GM21825 (cell line): ENCODE measurements around the gene AOC2.
"Not testable (repeated sequence)": the region's sequence is repeated elsewhere in the genome, so short reads cannot be mapped to it uniquely, and the experiment has no call there.

ENCODE experiments used
- ATAC-seq: cut with Tn5 transposase; IDR thresholded peaks from one replicate; pipeline ENCODE4 v1.9.1; 2021; ENCODE audit warnings: mild to moderate bottlenecking, moderate library complexity; ENCODE audit not compliant: unreplicated experiment

Gene AOC2

DNA sequence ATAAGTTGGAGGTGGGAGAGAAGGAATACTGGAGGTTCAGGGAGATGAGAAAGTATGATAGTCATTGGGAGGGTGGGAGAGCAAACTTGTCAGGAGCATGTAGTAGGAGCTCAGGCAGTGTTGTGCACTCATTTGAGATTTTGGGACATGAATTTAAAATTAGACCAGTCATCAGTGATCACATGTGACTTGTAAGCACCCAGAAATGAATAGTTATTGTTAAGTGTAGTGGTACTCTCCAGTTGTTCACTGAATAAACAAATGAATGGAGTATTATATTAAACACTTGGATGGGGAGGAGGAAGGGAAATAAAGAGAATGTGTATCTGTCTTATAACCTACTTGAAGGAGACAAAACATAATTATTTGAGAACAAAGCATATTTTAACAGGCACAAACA, 13.4 kb upstream of the AOC2 start:
- no peak for ATAC-seq

DNA sequence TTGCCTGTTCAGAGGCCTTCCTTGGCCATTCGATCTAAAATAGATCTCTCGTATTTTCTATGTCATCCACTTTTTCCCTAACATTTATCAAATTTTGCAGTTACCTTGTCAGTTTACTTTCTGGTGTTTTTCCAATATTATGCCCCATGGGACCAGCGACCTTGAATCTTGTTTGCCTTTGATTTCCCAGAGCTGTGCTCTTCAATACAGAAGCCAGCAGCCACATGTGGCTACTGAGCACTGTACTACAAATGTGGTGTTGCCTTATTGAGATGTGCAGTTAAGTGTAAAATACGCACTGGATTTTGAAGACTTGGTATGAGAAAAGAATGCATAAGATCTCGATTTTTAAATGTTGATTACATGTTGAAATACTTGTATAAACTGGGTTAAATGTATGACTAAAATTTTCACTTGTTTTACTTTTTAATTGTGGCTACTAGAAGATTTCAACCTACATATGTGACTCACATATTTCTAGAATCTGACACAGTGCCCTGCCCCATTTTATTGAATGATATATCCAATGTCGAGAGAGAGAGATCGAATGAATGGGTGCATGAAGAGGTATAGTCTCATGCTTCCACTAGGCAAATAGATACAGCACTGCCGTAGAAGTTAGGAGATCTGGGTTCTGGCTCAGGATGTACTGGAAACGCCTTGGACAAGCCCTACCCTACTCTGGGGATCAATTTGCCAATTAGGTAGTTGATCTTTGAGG, 12.0 kb upstream of the AOC2 start:
- ATAC-seq, result no peak

DNA sequence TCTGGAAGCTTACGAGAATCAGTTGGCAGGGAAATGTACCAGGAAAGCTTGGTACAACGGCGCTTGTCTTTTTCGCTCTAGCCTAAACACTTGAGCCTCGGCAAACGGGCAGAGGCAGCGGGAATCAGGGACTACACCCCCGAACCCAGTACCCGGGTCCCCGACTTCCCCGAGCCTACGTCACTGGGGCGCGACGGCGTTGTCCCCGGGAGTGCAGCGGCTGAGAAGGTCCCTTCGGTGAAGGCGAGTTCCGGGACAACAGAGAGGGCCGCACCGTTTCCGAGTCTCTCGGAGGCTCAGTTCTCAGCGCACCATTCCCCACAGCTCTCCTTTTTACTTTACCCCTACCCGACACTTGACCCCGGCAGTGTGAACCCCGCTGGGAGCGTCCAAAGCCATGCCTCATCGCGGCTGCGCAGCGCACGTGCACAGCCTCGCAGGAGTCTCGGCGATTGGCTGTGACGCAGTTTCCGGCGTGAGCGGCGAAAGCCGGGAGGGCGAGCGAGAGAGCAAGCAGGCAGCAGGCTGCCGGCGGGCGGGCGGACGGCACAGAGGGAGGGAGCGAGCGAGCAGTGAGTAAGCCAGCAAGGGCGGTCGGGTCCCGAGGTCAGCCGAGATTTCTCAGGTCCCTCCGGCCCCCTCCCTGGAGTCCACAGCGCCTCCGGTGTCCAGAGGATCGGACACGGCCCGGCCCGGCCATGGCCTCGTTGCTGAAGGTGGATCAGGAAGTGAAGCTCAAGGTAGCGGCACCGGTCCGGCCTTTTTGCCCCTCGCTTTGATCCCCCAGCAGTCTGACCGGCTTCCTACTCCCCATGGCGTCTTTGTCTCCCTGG, 11.2 kb upstream of the AOC2 start, which contains the start of gene PSME3:
Gene PSME3 (plus strand): TSS at position 464 of the 833 bp plus-strand sequence. CDS start 235 bp downstream, at position 699.
- peak; percentile 86 for ATAC-seq

DNA sequence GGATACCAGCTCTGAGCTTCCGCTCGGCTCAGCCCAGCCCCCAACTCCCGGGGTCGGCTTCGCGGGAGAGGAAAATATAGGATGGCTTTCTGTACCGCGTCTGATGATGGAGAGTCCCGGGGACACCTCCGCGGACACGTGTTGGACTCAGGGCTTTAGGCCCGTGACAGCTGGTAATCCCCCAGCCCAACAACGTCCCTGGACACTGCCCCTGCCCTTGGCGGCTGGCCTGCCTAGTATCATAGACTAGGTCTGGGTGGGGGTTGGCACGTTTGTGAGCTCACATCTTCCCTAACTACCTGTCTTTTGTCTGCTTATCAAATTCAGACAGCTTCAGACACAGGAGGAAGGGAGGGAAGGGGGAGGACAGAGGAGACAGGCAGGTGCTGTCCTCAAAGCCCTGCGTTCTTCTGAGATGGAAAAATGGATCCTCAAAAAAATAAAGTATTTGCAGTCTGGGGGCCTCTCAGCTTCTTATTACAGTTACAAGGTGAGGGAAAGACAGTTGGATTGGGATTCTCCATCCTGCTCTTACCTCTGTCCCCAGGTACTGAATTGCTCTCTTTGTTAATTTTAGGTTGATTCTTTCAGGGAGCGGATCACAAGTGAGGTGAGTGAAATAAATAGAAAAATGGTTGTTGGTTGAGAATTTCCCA, 10.5 kb upstream of the AOC2 start:
- no peak for ATAC-seq

DNA sequence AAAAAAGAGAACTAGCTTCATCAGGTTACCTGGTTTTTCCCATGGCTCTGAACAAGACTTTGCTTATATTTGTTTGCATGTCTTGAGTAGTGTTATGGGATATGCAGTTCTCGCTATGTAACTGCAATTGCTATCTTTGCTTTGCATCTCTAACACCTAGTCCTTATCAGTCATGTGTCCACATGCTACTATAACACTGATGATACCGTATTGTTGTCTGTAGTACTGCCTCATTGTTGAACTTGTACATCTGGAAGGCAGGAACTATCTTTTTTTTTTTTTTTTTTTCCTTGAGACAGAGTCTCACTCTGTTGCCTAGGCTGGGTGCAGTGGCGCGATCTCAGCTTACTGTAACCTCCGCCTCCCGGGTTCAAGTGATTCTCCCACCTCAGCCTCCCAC, 8.6 kb upstream of the AOC2 start:
- no peak for ATAC-seq

DNA sequence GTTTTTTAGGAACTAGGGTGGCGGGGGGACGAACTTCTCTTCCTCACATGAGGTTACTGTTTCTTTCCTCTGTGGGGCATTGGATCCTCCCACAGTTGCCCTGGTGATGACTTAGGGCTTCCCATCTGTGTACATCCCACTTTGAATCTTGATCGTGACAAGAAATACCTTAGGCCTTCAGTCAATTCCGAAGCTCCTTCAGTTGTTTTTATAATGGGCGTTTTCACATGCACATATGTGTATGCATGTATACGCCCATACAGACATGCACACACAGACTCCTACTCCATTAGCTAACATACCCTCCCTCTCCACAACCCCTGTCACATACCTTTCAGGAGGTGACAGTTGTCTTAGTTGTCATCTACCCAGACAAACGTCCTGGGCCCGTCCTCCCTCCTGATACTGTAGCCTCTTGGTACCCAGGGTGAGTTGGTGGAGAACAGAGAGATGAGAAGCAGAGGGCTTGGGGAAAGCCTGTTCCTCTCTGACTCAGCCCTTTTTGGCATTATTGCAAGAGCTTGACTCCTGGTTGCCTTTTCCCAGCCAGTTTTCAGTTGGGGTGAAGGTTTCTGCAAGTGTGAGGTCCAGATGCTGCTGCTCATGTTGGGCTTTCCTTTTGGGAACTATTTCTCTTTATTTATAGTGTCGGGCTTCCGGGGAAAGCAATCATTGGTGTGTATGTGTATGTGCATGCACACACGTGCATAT, 2.2 kb upstream of the AOC2 start:
- ATAC-seq, result no peak

DNA sequence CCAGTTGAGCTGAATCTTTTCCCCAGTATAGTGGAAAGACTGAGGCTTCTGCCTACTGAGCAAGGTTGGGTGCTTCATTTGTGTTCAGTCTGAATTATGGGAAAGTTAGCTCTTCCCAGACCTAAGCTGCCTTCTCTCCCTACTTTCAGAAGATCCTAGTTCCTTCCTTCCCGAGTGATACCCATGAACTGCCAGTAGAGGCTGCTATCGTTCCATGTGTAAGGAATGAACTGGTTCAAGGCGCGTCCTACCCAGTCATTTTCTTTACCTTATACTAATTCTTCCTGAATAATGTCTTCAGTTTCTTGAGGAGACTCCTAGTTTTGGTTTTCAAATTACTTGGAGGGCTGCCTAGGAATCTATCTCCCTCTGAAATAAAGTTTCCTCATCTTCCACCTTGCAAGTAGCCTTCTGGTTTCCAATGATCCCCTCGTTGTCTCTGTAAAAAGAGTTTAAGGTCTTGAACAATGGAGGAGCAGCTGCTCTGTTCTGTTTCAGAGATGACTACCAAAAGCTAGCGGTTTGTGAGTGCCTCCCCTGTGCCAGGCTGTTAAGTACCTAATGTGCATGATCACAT, 934 bp upstream of the AOC2 start:
- ATAC-seq, result no peak

DNA sequence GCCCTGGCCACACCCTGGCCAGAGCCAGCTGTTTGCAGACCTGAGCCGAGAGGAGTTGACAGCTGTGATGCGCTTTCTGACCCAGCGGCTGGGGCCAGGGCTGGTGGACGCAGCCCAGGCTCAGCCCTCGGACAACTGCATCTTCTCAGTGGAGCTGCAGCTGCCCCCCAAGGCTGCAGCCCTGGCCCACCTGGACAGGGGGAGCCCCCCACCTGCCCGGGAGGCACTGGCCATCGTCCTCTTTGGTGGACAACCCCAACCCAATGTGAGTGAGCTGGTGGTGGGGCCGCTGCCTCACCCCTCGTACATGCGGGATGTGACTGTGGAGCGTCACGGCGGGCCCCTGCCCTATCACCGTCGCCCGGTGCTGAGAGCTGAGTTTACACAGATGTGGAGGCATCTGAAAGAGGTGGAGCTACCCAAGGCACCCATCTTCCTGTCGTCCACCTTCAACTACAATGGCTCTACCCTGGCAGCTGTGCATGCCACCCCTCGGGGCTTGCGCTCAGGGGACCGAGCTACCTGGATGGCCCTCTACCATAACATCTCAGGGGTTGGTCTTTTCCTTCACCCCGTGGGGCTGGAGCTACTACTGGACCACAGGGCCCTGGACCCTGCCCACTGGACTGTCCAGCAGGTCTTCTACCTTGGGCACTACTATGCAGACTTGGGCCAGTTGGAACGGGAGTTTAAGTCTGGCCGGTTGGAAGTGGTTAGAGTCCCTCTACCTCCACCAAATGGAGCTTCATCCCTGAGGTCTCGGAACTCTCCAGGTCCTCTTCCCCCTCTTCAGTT, 578 bp downstream of the AOC2 start:
- ATAC-seq, result no peak

DNA sequence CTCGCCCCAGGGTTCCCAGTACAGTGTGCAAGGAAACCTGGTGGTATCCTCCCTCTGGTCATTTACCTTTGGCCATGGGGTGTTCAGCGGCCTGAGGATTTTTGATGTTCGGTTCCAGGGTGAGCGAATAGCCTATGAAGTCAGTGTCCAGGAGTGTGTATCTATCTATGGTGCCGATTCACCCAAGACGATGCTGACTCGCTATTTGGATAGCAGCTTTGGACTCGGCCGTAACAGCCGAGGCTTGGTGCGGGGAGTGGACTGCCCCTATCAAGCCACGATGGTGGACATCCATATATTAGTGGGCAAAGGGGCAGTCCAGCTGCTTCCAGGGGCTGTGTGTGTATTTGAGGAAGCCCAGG, 1.2 kb downstream of the AOC2 start:
- ATAC-seq, result no peak

DNA sequence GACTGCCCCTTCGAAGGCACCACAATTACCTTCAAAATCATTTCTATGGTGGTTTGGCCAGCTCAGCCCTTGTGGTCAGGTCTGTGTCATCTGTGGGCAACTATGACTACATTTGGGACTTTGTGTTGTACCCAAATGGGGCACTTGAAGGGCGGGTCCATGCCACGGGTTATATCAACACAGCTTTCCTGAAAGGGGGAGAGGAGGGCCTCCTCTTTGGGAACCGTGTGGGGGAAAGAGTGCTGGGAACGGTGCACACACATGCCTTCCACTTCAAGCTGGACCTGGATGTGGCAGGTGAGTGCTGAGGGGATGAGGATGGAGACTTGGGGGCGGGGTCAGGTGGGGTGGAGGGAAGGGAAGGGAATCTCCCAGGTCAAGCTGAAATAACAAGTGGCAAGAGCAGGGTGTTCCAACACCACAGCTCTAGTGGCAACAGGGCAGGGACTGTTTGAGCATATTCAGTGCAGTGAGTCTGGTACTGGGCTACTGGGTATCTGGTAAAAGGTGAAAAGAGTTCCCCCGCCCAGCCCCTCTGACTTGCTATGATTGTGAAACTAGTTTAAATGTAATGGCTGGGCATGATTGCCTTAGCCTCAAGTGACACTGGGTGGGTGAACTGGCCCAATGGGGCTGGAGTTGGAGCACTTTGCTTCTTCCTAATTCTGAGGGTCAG, 1.7 kb downstream of the AOC2 start:
- no peak for ATAC-seq

DNA sequence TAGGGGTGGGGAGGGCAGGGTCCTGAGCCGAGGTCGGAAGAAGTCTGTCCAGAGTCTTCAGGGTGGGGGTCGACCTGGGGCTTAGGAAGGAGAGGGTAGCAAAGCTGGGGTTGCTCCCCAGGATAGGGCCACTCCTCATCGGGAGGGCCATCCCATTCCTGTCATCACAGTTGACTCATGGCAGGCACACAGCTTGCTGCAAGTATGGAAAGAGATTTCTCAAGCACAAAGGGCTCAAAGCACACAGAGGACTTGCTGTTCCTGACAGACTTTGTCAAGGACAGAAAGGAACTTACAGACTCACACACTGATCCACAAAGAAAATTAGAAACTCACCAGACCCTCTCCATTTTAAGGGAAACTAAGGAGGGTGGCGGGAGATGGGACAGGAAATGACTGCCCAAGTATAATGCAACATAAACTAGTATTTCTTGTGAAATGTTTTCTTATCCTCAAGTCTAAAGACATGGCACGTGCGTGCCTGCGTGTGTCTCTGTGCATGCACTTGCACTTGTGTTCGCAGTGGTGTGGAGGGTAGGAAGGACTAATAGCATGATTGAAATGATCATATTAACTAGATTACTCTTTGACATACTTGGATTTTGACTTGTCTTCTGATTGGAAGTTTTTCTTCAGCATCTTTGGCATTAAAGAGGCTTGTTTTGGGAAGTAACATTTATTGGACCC, 2.4 kb downstream of the AOC2 start:
- ATAC-seq, result no peak

DNA sequence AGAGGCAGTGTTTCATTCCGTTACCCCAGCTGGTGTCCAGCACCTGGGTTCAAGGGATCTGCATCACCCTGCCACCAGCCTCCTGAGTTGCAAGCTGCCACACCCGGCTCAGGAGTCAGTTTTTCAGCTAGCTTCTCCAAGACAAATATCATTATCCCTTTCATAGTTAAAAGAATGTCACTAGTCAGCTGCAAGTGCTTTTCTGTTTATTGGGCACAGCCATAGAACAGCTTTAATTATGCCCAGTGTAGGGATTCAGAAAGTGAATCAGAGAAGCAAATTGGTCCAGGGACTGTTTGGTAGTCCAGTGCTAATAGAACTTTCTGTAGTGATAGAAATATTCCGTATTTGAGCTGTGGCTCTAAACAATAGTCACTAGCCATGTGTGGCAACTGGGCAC, 3.7 kb downstream of the AOC2 start:
- no peak for ATAC-seq

DNA sequence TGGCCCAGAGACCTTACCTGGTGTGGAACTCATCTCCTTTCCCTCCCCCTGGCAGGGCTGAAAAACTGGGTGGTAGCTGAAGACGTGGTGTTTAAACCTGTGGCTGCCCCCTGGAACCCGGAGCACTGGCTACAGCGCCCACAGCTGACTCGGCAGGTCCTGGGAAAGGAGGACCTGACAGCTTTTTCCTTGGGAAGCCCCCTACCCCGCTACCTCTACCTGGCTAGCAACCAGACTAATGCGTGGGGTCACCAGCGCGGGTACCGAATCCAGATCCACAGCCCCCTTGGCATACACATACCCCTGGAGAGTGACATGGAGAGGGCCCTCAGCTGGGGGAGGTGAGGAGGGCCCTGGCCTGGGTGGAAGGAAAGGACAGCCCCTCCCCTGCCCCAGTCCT, 4.7 kb downstream of the AOC2 start:
- ATAC-seq, result no peak

DNA sequence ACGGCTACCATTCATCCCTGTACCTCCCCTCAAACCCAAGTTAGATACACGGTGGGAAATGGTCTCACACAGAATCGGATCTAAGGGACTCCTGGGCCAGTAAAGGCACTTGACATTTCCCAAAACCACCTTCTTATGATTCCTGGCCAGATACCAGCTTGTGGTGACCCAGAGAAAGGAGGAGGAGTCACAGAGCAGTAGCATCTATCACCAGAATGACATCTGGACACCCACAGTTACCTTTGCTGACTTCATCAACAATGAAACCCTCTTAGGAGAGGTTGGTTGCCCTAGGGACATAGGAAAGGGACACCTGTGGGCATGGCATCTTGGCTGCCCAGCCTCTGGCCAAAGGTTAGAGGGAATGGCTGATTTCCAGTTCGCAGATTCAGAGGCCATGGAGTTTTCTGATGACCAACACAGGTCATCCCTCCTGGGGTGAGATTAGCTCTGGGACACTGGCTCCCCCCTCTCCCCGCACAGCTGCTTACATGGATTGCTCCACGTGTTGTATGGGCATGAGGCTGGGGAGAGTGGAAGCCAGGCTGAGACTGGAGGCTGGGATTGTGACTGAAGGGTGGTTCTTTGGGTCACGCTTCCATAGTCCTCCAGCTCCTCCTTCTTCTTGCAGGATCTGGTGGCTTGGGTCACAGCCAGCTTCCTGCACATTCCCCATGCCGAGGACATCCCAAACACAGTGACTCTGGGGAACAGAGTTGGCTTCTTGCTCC, 5.2 kb downstream of the AOC2 start:
- ATAC-seq, result no peak

DNA sequence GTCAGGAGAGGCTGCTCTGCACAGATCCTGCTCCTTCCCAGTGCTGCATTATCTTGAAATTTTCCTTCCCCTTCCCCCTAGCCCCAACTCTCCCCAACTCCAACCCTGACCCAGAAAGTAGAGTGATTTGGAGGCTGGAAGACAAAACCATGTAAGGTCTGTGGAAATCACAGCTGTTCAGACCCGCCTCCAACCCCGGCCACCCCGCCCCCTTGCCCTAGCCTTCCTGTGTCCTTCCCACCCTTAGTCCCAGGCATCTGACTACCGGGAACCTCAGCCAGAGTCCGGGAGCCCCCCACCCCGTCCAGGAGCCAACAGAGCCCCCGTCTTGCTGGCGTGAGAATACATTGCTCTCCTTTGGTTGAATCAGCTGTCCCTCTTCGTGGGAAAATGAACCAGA, 6.6 kb downstream of the AOC2 start, which contains the start of gene AOC3:
Gene AOC3 (plus strand): TSS at position 246 of the 400 bp plus-strand sequence. CDS start 145 bp downstream, at position 391.
- ATAC-seq, result no peak

DNA sequence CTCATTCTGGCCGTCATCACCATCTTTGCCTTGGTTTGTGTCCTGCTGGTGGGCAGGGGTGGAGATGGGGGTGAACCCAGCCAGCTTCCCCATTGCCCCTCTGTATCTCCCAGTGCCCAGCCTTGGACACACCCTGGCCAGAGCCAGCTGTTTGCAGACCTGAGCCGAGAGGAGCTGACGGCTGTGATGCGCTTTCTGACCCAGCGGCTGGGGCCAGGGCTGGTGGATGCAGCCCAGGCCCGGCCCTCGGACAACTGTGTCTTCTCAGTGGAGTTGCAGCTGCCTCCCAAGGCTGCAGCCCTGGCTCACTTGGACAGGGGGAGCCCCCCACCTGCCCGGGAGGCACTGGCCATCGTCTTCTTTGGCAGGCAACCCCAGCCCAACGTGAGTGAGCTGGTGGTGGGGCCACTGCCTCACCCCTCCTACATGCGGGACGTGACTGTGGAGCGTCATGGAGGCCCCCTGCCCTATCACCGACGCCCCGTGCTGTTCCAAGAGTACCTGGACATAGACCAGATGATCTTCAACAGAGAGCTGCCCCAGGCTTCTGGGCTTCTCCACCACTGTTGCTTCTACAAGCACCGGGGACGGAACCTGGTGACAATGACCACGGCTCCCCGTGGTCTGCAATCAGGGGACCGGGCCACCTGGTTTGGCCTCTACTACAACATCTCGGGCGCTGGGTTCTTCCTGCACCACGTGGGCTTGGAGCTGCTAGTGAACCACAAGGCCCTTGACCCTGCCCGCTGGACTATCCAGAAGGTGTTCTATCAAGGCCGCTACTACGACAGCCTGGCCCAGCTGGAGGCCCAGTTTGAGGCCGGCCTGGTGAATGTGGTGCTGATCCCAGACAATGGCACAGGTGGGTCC, 7.2 kb downstream of the AOC2 start:
- not testable (repeated sequence) for ATAC-seq

DNA sequence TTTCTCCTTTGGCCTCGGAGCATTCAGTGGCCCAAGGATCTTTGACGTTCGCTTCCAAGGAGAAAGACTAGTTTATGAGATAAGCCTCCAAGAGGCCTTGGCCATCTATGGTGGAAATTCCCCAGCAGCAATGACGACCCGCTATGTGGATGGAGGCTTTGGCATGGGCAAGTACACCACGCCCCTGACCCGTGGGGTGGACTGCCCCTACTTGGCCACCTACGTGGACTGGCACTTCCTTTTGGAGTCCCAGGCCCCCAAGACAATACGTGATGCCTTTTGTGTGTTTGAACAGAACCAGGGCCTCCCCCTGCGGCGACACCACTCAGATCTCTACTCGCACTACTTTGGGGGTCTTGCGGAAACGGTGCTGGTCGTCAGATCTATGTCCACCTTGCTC, 8.0 kb downstream of the AOC2 start:
- ATAC-seq, result no peak
